Embryonic facial prominence (tissue), 1 donor: ENCODE data around the gene PCDHGA1.
"Not testable (repeated sequence)": the region's sequence is repeated elsewhere in the genome, so short reads cannot be mapped to it uniquely, and the experiment has no call there.

Source experiments
- DNase-seq: peaks from one replicate; pipeline ENCODE4 v3.0.0-alpha.2; 2016; ENCODE audit errors: extremely low spot score

Gene PCDHGA1

GRCh38 chr5:141409598-141410306, 79.4 kb downstream of the PCDHGA1 start:
- no peak for DNase-seq

- no peak for DNase-seq
Measured at GRCh38 chr5:141411575-141411974, 81.3 kb downstream of the PCDHGA1 start.

GRCh38 chr5:141412854-141413539, 82.7 kb downstream of the PCDHGA1 start, which contains the start of gene PCDHGA10:
Gene PCDHGA10, plus strand, starts transcription at chr5:141412987. Its CDS starts 189 bp downstream, at chr5:141413176.
- DNase-seq: no peak

GRCh38 chr5:141413540-141414069, 83.3 kb downstream of the PCDHGA1 start:
- DNase-seq: no peak

- not testable (repeated sequence) for DNase-seq
Measured at GRCh38 chr5:141414548-141415274, 84.4 kb downstream of the PCDHGA1 start.

- DNase-seq: not testable (repeated sequence)
Measured at GRCh38 chr5:141415275-141415618, 84.9 kb downstream of the PCDHGA1 start.

GRCh38 chr5:141417494-141418172, 87.3 kb downstream of the PCDHGA1 start, which contains the start of gene PCDHGB7:
Gene PCDHGB7, plus strand, starts transcription at chr5:141417677. Its CDS starts 183 bp downstream, at chr5:141417860.
- DNase-seq: not testable (repeated sequence)

- no peak for DNase-seq
Measured at GRCh38 chr5:141419074-141419880, 89.0 kb downstream of the PCDHGA1 start.

- DNase-seq: no peak
Measured at GRCh38 chr5:141420855-141421488, 90.7 kb downstream of the PCDHGA1 start, which contains the start of gene PCDHGA11. Gene PCDHGA11, plus strand, starts transcription at chr5:141421051. Its CDS starts 177 bp downstream, at chr5:141421228.

- DNase-seq: no peak
Measured at GRCh38 chr5:141421489-141421855, 91.2 kb downstream of the PCDHGA1 start.

- DNase-seq: no peak
Measured at GRCh38 chr5:141422742-141423291, 92.5 kb downstream of the PCDHGA1 start.

- no peak for DNase-seq
Measured at GRCh38 chr5:141427783-141428426, 97.6 kb downstream of the PCDHGA1 start.

GRCh38 chr5:141430332-141431113, 100.2 kb downstream of the PCDHGA1 start, which contains the start of gene PCDHGA12:
Gene PCDHGA12, plus strand, starts transcription at chr5:141430507. Its CDS starts 253 bp downstream, at chr5:141430760.
- no peak for DNase-seq

GRCh38 chr5:141431286-141431685, 101.0 kb downstream of the PCDHGA1 start:
- no peak for DNase-seq

GRCh38 chr5:141432308-141432707, 102.0 kb downstream of the PCDHGA1 start:
- DNase-seq: not testable (repeated sequence)

GRCh38 chr5:141432726-141433125, 102.4 kb downstream of the PCDHGA1 start:
- DNase-seq: not testable (repeated sequence)

- no peak for DNase-seq
Measured at GRCh38 chr5:141434006-141434405, 103.7 kb downstream of the PCDHGA1 start.

GRCh38 chr5:141437221-141437620, 106.9 kb downstream of the PCDHGA1 start:
- DNase-seq: no peak
